H9 (cell line): ENCODE measurements around the gene MAML3. TPM values are rescaled to one million over a fixed set of nuclear protein-coding genes. Genes with fewer than 3 reads are reported as not detected.

Source experiments
- DNase-seq: peaks from one replicate; pipeline ENCODE4 v3.0.0-alpha.2; 2017
- H2AFZ ChIP-seq: one replicate; pipeline ENCODE4 v1.6.1; 2013; ENCODE audit warnings: mild to moderate bottlenecking, low read length, control low read depth, moderate library complexity
- H2AK5ac ChIP-seq: 2 replicates; pipeline ENCODE4 v1.6.1; 2013; ENCODE audit warnings: low read length, control low read depth, mixed read lengths; ENCODE audit not compliant: insufficient read length
- H2BK120ac ChIP-seq: one replicate; pipeline ENCODE4 v1.6.1; 2013; ENCODE audit warnings: low read depth, mild to moderate bottlenecking, low read length, control low read depth, inconsistent platforms; ENCODE audit not compliant: poor library complexity, severe bottlenecking
- H2BK12ac ChIP-seq: 2 replicates; pipeline ENCODE4 v1.6.1; 2013; ENCODE audit warnings: low read length, control low read depth, mixed read lengths, low read depth; ENCODE audit not compliant: insufficient read length
- H2BK15ac ChIP-seq: 2 replicates; pipeline ENCODE4 v1.6.1; 2013; ENCODE audit warnings: low read depth, low read length, control low read depth
- H2BK20ac ChIP-seq: one replicate; pipeline ENCODE4 v1.6.1; 2013; ENCODE audit warnings: low read depth, mild to moderate bottlenecking, low read length, control low read depth, inconsistent platforms; ENCODE audit not compliant: poor library complexity, severe bottlenecking
- H2BK5ac ChIP-seq: 2 replicates; pipeline ENCODE4 v1.6.1; 2013; ENCODE audit warnings: low read length, control low read depth, mixed read lengths; ENCODE audit not compliant: insufficient read length
- H3K14ac ChIP-seq: 2 replicates; pipeline ENCODE4 v1.6.1; 2013; ENCODE audit warnings: low read length, control low read depth; ENCODE audit not compliant: insufficient read depth
- H3K18ac ChIP-seq: 2 replicates; pipeline ENCODE4 v1.6.1; 2013; ENCODE audit warnings: low read depth, mild to moderate bottlenecking, mixed read lengths, low read length, control low read depth; ENCODE audit not compliant: insufficient read length
- H3K23ac ChIP-seq: 2 replicates; pipeline ENCODE4 v1.6.1; 2013; ENCODE audit warnings: low read length, control low read depth, mixed read lengths, low read depth; ENCODE audit not compliant: insufficient read length
- H3K23me2 ChIP-seq: 2 replicates; pipeline ENCODE4 v1.6.1; 2013; ENCODE audit warnings: low read depth, mild to moderate bottlenecking, mixed read lengths, low read length, control low read depth; ENCODE audit not compliant: insufficient read length, poor library complexity, severe bottlenecking
- H3K27ac ChIP-seq: 2 replicates; pipeline ENCODE4 v1.5.1; 2013; ENCODE audit warnings: low read length, control low read depth, mixed read lengths, low read depth; ENCODE audit not compliant: insufficient read length
- H3K27me3 ChIP-seq: 2 replicates; pipeline ENCODE4 v1.6.1; 2013; ENCODE audit warnings: low read length, control low read depth, inconsistent platforms; ENCODE audit not compliant: insufficient read depth
- H3K4ac ChIP-seq: 2 replicates; pipeline ENCODE4 v1.6.1; 2013; ENCODE audit warnings: low read depth, mild to moderate bottlenecking, control low read depth, inconsistent platforms, low read length, moderate library complexity
- H3K4me1 ChIP-seq: 2 replicates; pipeline ENCODE4 v1.6.1; 2013; ENCODE audit warnings: low read length, control low read depth, inconsistent platforms; ENCODE audit not compliant: insufficient read depth
- H3K4me2 ChIP-seq: 2 replicates; pipeline ENCODE4 v1.6.1; 2013; ENCODE audit warnings: low read length, control low read depth, mixed read lengths; ENCODE audit not compliant: insufficient read length, insufficient read depth
- H3K56ac ChIP-seq: 2 replicates; pipeline ENCODE4 v1.6.1; 2013; ENCODE audit warnings: low read depth, mild to moderate bottlenecking, mixed read lengths, low read length, control low read depth; ENCODE audit not compliant: insufficient read length
- H3K79me1 ChIP-seq: 2 replicates; pipeline ENCODE4 v1.6.1; 2013; ENCODE audit warnings: low read depth, mild to moderate bottlenecking, moderate library complexity, low read length, control low read depth, inconsistent platforms; ENCODE audit not compliant: insufficient read depth, poor library complexity, severe bottlenecking
- H3K79me2 ChIP-seq: 2 replicates; pipeline ENCODE4 v1.6.1; 2013; ENCODE audit warnings: low read length, control low read depth, inconsistent platforms; ENCODE audit not compliant: insufficient read depth
- H3K9ac ChIP-seq: 2 replicates; pipeline ENCODE4 v1.6.1; 2013; ENCODE audit warnings: low read length, control low read depth, mixed read lengths; ENCODE audit not compliant: insufficient read length; ENCODE audit errors: extremely low read depth
- H3K9me3 ChIP-seq: one replicate; pipeline ENCODE4 v1.6.1; 2013; ENCODE audit warnings: low read depth, low read length, inconsistent platforms; ENCODE audit not compliant: control insufficient read depth
- H3T11ph ChIP-seq: one replicate; pipeline ENCODE4 v1.6.1; 2013; ENCODE audit warnings: mild to moderate bottlenecking, low read length, control low read depth, inconsistent platforms
- H4K20me1 ChIP-seq: one replicate; pipeline ENCODE4 v1.6.1; 2013; ENCODE audit not compliant: control insufficient read depth, insufficient read length, insufficient read depth
- H4K5ac ChIP-seq: 2 replicates; pipeline ENCODE4 v1.6.1; 2013; ENCODE audit warnings: low read depth, mild to moderate bottlenecking, mixed read lengths, low read length, control low read depth; ENCODE audit not compliant: insufficient read length
- H4K8ac ChIP-seq: replicated peaks from 2 replicates; pipeline ENCODE4 v1.6.1; 2013; ENCODE audit warnings: low read length, control low read depth, mixed read lengths, low read depth; ENCODE audit not compliant: insufficient read length
- H4K91ac ChIP-seq: 2 replicates; pipeline ENCODE4 v1.6.1; 2013; ENCODE audit warnings: low read depth, mild to moderate bottlenecking, moderate library complexity, mixed read lengths, low read length, control low read depth; ENCODE audit not compliant: insufficient read length
- H3K27ac Mint-ChIP-seq, 3 experiments: 2 replicates in 2 of 3; 3 replicates in 1 of 3; pipeline ENCODE4 v1.8.0; 2020 to 2021; ENCODE audit warnings: mixed read lengths in 3 of 3, mild to moderate bottlenecking in 1 of 3, moderate library complexity in 1 of 3
- H3K27me3 Mint-ChIP-seq: 2 replicates; pipeline ENCODE4 v1.8.0; 2021; ENCODE audit warnings: low read depth, mild to moderate bottlenecking, moderate library complexity, mixed read lengths
- H3K36me3 Mint-ChIP-seq, 3 experiments: 2 replicates in 2 of 3; 3 replicates in 1 of 3; pipeline ENCODE4 v1.8.0; 2020 to 2021; ENCODE audit warnings: low read depth in 3 of 3, mixed read lengths in 3 of 3; ENCODE audit not compliant: insufficient read depth in 1 of 3
- H3K4me1 Mint-ChIP-seq, 2 experiments: 2 replicates each; pipeline ENCODE4 v1.8.0; 2020; ENCODE audit warnings: mixed read lengths in 2 of 2
- H3K4me3 Mint-ChIP-seq, 2 experiments: 2 replicates in 1 of 2; 3 replicates in 1 of 2; pipeline ENCODE4 v1.8.0; 2020 to 2021; ENCODE audit warnings: mild to moderate bottlenecking in 2 of 2, mixed read lengths in 2 of 2, moderate library complexity in 1 of 2
- H3K9me3 Mint-ChIP-seq, 2 experiments: 2 replicates in 1 of 2; 3 replicates in 1 of 2; pipeline ENCODE4 v1.8.0; 2020; ENCODE audit warnings: mild to moderate bottlenecking in 2 of 2, mixed read lengths in 2 of 2, moderate library complexity in 1 of 2
- WGBS: extraction: QIAGEN DNeasy Blood & Tissue Kit; methylation state at CpG from one replicate; pipeline ENCODE4 v1.1.7; 2013; ENCODE audit warnings: missing lambda C conversion rate, low lambda C conversion rate, mixed read lengths; ENCODE audit not compliant: insufficient read length; ENCODE audit errors: extremely low coverage; 5-methylcytosine and 5-hydroxymethylcytosine counted together
- total RNA-seq: library from RNA; stranded (reverse); gene quantifications from 2 replicates; pipeline ENCODE4 v1.2.1, GENCODE V29; 2021
- TF ChIP-seq, protein P1 (sequence below): fragments of 200-600 bp; sonication (generic); conservative IDR thresholded peaks from 3 replicates; pipeline ENCODE4 v1.8.0; 2021; ENCODE audit warnings: antibody characterized with exemption, mild to moderate bottlenecking

MAML3 gene
- total RNA-seq, 1 experiment from 2014 or later: 3.9 TPM

GRCh38 chr4:140186082-140186438 lies 32.1 kb upstream of the MAML3 start:
- H2BK20ac ChIP-seq: no peak overlapping the region
- H3K14ac ChIP-seq: no peak overlapping the region
- no peaks in the 10 kb centered on the region for H3K79me2 ChIP-seq
- no peaks in the 10 kb centered on the region for H3K9me3 ChIP-seq
- no peak overlapping the region for H3K9ac ChIP-seq
- H4K8ac ChIP-seq: no peak overlapping the region
- Mint-ChIP-seq H3K36me3 (no peaks in the 10 kb centered on the region), H3K4me1 (no peaks in the 10 kb centered on the region), H3K27me3 (no peaks in the 10 kb centered on the region), H3K9me3 (no peaks in the 10 kb centered on the region), H3K27ac (no peak overlapping the region), H3K4me3 (no peak overlapping the region)
- no peaks in the 10 kb centered on the region for H3K23me2 ChIP-seq
- H3K23ac ChIP-seq: no peak overlapping the region
- H3K79me1 ChIP-seq: no peaks in the 10 kb centered on the region
- TF ChIP-seq, protein P1, sequence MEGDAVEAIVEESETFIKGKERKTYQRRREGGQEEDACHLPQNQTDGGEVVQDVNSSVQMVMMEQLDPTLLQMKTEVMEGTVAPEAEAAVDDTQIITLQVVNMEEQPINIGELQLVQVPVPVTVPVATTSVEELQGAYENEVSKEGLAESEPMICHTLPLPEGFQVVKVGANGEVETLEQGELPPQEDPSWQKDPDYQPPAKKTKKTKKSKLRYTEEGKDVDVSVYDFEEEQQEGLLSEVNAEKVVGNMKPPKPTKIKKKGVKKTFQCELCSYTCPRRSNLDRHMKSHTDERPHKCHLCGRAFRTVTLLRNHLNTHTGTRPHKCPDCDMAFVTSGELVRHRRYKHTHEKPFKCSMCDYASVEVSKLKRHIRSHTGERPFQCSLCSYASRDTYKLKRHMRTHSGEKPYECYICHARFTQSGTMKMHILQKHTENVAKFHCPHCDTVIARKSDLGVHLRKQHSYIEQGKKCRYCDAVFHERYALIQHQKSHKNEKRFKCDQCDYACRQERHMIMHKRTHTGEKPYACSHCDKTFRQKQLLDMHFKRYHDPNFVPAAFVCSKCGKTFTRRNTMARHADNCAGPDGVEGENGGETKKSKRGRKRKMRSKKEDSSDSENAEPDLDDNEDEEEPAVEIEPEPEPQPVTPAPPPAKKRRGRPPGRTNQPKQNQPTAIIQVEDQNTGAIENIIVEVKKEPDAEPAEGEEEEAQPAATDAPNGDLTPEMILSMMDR: no peak
- no peak overlapping the region for H3K18ac ChIP-seq
- H4K20me1 ChIP-seq: no peaks in the 10 kb centered on the region
- no peak overlapping the region for H3T11ph ChIP-seq
- DNase-seq: no peak
- H3K4me1 ChIP-seq: no peaks in the 10 kb centered on the region
- H4K91ac ChIP-seq: no peak overlapping the region
- no peak overlapping the region for H3K27ac ChIP-seq
- no peak overlapping the region for H3K56ac ChIP-seq
- no peak overlapping the region for H3K4ac ChIP-seq
- no peak overlapping the region for H2AFZ ChIP-seq
- no peak overlapping the region for H3K4me2 ChIP-seq
- no peaks in the 10 kb centered on the region for H3K27me3 ChIP-seq
- no peak overlapping the region for H2AK5ac ChIP-seq
- H2BK5ac ChIP-seq: no peak overlapping the region
- H2BK15ac ChIP-seq: no peak overlapping the region
- WGBS: no CpG with 5 or more reads among the region's 8 CpGs
- H2BK12ac ChIP-seq: no peak overlapping the region
- H2BK120ac ChIP-seq: no peak overlapping the region
- H4K5ac ChIP-seq: no peak overlapping the region
